Ectodermal cell (in vitro differentiated cells): ENCODE measurements around the gene ZNF821.
"Not testable (repeated sequence)": the region's sequence is repeated elsewhere in the genome, so short reads cannot be mapped to it uniquely, and the experiment has no call there.

Experiments used
- H3K27ac ChIP-seq: 2 replicates; pipeline ENCODE4 v1.7.0; 2013; ENCODE audit warnings: mild to moderate bottlenecking, low read depth, low read length; ENCODE audit not compliant: insufficient read depth, poor library complexity, severe bottlenecking
- H3K27me3 ChIP-seq: 2 replicates; pipeline ENCODE4 v1.7.0; 2013; ENCODE audit warnings: mild to moderate bottlenecking, low read length; ENCODE audit not compliant: insufficient read depth, control insufficient read depth, poor library complexity, severe bottlenecking
- H3K36me3 ChIP-seq: one replicate; pipeline ENCODE4 v1.7.0; 2013; ENCODE audit warnings: low read length; ENCODE audit not compliant: control insufficient read depth, insufficient read depth
- H3K4me1 ChIP-seq: one replicate; pipeline ENCODE4 v1.7.0; 2013; ENCODE audit warnings: low read length; ENCODE audit not compliant: control insufficient read depth, insufficient read depth
- H3K4me3 ChIP-seq: 2 replicates; pipeline ENCODE4 v1.7.0; 2013; ENCODE audit warnings: low read depth, low read length, control low read depth; ENCODE audit not compliant: insufficient read depth
- H3K9me3 ChIP-seq: 2 replicates; pipeline ENCODE4 v1.7.0; 2013; ENCODE audit warnings: mild to moderate bottlenecking, low read length, moderate library complexity; ENCODE audit not compliant: control insufficient read depth
- WGBS, 2 experiments: methylation state at CpG; one replicate each; pipeline ENCODE4 v1.1.7; 2013; ENCODE audit warnings: missing lambda C conversion rate in 2 of 2; 5-methylcytosine and 5-hydroxymethylcytosine counted together

ZNF821 gene

GRCh38 chr16:71885261-71885650, 1.3 kb upstream of the ZNF821 start:
- H3K27ac ChIP-seq, result no peak overlapping the region
- no peak overlapping the region for H3K4me3 ChIP-seq
- H3K27me3 ChIP-seq, result no peaks in the 10 kb centered on the region
- H3K9me3 ChIP-seq, result no peaks in the 10 kb centered on the region
- H3K36me3 ChIP-seq, result no peaks in the 10 kb centered on the region
- H3K4me1 ChIP-seq, result peaks cover 2% of the 10 kb centered on the region
- WGBS, 2 experiments, result 79 to 83% methylated on average over 4 of the region's 4 CpGs

GRCh38 chr16:71883168-71883848, 674 bp downstream of the ZNF821 start:
- Histone ChIP-seq H3K27me3 (no peaks in the 10 kb centered on the region), H3K27ac (peak overlapping the region; percentile 87), H3K9me3 (no peaks in the 10 kb centered on the region), H3K4me3 (peak overlapping the region; percentile 89), H3K36me3 (peaks cover 9% of the 10 kb centered on the region), H3K4me1 (peaks cover 2% of the 10 kb centered on the region)
- WGBS, 2 experiments, result 0 to 1% methylated on average over 46 of the region's 46 CpGs

GRCh38 chr16:71882505-71883167, 1.3 kb downstream of the ZNF821 start:
- Histone ChIP-seq H3K36me3 (peaks cover 11% of the 10 kb centered on the region), H3K4me3 (peak overlapping the region; percentile 89), H3K27me3 (no peaks in the 10 kb centered on the region), H3K27ac (no peak overlapping the region), H3K9me3 (no peaks in the 10 kb centered on the region), H3K4me1 (peaks cover 2% of the 10 kb centered on the region)
- WGBS, 2 experiments, result 12 to 16% methylated on average over 7 to 8 of the region's 9 CpGs

- Histone ChIP-seq H3K27ac (no peak overlapping the region), H3K27me3 (no peaks in the 10 kb centered on the region), H3K9me3 (no peaks in the 10 kb centered on the region), H3K4me3 (no peak overlapping the region), H3K4me1 (peaks cover 2% of the 10 kb centered on the region), H3K36me3 (peaks cover 17% of the 10 kb centered on the region)
- 92 to 93% methylated on average over 3 to 4 of the region's 4 CpGs for WGBS, 2 experiments
Measured at GRCh38 chr16:71880176-71880575, 3.8 kb downstream of the ZNF821 start.

GRCh38 chr16:71878911-71879310, 5.1 kb downstream of the ZNF821 start:
- peaks cover 17% of the 10 kb centered on the region for H3K36me3 ChIP-seq
- H3K4me3 ChIP-seq, result no peak overlapping the region
- no peak overlapping the region for H3K27ac ChIP-seq
- WGBS, 2 experiments, result 68 to 69% methylated on average over 4 of the region's 4 CpGs
- H3K4me1 ChIP-seq, result peaks cover 2% of the 10 kb centered on the region
- no peaks in the 10 kb centered on the region for H3K9me3 ChIP-seq
- H3K27me3 ChIP-seq, result no peaks in the 10 kb centered on the region

GRCh38 chr16:71873199-71873598, 10.8 kb downstream of the ZNF821 start:
- no peaks in the 10 kb centered on the region for H3K27me3 ChIP-seq
- H3K9me3 ChIP-seq, result no peaks in the 10 kb centered on the region
- H3K4me3 ChIP-seq, result no peak overlapping the region
- H3K36me3 ChIP-seq, result peaks cover 8% of the 10 kb centered on the region
- H3K27ac ChIP-seq, result no peak overlapping the region
- 94 to 95% methylated on average over 4 of the region's 4 CpGs for WGBS, 2 experiments
- no peaks in the 10 kb centered on the region for H3K4me1 ChIP-seq

- WGBS, 2 experiments, result 95 to 100% methylated on average over 2 of the region's 2 CpGs
- H3K9me3 ChIP-seq, result no peaks in the 10 kb centered on the region
- peaks cover 5% of the 10 kb centered on the region for H3K36me3 ChIP-seq
- H3K27ac ChIP-seq, result no peak overlapping the region
- no peaks in the 10 kb centered on the region for H3K4me1 ChIP-seq
- H3K4me3 ChIP-seq, result no peak overlapping the region
- no peaks in the 10 kb centered on the region for H3K27me3 ChIP-seq
Measured at GRCh38 chr16:71870818-71871217, 13.2 kb downstream of the ZNF821 start.

- H3K36me3 ChIP-seq, result peaks cover 19% of the 10 kb centered on the region
Measured at GRCh38 chr16:71869089-71869488, 14.9 kb downstream of the ZNF821 start.

GRCh38 chr16:71867939-71868338, 16.0 kb downstream of the ZNF821 start:
- 90 to 93% methylated on average over 3 of the region's 3 CpGs for WGBS, 2 experiments
- peaks cover 24% of the 10 kb centered on the region for H3K36me3 ChIP-seq
- H3K4me1 ChIP-seq, result no peaks in the 10 kb centered on the region

More at GRCh38 chr16:71869089-71869488, 14.9 kb downstream of the ZNF821 start:
- no peaks in the 10 kb centered on the region for H3K9me3 ChIP-seq
- no peak overlapping the region for H3K27ac ChIP-seq
- H3K27me3 ChIP-seq, result no peaks in the 10 kb centered on the region
- 95 to 100% methylated on average over 1 of the region's 1 CpG for WGBS, 2 experiments
- H3K4me3 ChIP-seq, result no peak overlapping the region
- no peaks in the 10 kb centered on the region for H3K4me1 ChIP-seq

GRCh38 chr16:71867175-71867574, 16.8 kb downstream of the ZNF821 start:
- not testable (repeated sequence) for H3K9me3 ChIP-seq, H3K27me3 ChIP-seq, H3K27ac ChIP-seq, H3K4me3 ChIP-seq, H3K4me1 ChIP-seq
- H3K36me3 ChIP-seq, result peaks cover 28% of the 10 kb centered on the region
- WGBS, 2 experiments, result 91 to 94% methylated on average over 5 to 6 of the region's 6 CpGs

More at GRCh38 chr16:71867939-71868338, 16.0 kb downstream of the ZNF821 start:
- no peak overlapping the region for H3K4me3 ChIP-seq
- H3K27ac ChIP-seq, result no peak overlapping the region
- H3K27me3 ChIP-seq, result no peaks in the 10 kb centered on the region
- no peaks in the 10 kb centered on the region for H3K9me3 ChIP-seq
